KBM-7 (cell line): Measurements from ENCODE around the gene CEP131.

Source experiments
- DNase-seq: peaks from one replicate; pipeline ENCODE4 v3.0.0-alpha.2; 2015
- in situ Hi-C: fragments of 300-500 bp; cut with MboI; formaldehyde crosslinking; loops from 2 replicates; pipeline ENCODE4 v1.14.3; 2020; ENCODE audit warnings: low sequenced_read_pairs, low pct_unique_long_range_greater_than_20kb, mixed read lengths

The CEP131 gene

DNA sequence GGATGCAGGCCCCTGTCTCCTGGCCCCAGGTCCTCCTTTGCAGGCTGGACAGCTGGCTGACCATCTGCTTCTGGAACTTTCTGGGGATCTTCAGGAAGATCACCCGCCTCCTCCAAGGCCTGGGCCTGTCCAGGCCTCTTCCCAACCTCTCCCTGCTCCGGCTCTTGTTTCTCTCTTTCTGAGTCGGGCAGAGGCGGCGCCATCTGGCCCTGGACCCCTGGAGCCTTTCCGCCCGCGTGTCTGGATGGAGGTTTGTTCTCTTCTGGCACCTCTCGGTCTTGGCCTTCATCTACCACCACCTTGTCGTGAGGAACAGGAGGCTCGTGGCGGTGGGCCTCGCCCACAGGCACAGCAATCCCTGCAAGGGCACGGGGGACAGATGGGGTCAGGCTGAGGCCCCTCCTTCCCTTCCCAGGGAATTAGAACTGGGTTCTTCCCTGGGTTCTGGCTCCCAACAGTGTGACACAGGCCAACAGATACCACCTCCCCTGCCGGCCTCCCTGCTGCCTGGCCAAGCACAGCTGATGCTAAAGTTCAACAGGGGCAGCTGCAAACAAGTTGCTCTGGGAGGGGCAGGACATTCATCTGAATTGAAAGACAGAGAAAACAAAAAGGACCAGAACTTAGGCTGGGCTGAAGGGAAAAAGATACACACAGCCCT, 29.7 kb upstream of the CEP131 start:
- in situ Hi-C loops, result no loop called here
- DNase-seq, result no peak

DNA sequence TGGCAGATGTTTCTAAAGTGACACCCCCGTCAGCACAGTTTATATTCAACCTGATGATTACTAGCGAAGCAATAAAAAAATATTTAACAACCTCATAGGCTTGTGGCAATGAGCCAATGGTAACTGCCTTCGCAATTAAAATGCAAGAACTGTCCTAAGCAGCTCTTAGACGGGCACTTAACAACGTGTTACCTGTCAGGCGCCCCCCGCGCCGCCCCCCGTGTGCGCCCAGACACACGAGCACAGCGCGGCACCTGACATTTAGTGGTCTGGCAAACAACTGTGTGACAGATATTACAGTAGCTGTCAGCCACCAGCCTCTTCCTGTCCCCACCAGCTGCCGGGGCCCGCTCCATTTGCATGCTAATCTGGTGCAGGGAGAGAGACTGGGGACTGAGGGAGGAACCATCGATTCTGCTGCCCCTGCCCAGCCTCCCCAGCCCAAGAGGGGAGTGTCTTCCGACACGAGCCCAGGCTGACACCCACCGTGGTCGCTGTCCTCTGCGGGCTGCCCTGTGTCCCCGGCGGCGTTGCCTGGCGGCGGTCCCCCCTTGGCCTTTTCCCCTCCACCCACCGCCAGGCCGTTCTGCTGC, 29.0 kb upstream of the CEP131 start:
- DNase-seq, result no peak
- in situ Hi-C loops, result no loop called here

DNA sequence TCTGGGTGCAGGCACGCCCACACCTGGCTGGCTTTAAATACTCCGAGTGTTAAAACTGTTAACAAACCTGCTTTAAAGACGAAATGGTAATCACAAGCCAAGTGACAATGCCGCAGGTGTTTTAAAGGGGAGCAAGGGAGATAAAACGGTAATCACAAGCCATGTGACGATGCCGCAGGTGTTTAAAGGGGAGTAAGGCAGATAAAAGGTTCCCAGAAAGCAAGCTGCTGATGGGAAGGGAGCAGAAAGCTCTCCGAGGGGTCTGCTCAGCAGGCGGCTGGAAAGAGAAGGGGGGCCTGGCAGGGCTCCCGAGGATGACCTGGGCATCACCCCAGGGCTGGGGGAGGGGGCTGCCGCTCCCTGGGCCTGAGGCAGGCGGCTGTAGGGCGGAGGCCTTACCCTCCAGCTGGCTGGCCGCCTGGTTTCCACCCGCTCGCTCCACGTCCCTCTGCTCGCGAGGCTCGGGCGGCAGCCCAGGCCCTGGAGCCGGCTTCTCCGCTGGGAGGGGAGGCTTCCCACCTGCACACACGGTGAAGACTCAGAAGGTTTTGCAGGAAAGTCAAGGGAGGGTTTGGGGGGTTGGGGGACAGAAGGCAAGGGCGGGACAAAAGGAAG, 28.4 kb upstream of the CEP131 start:
- in situ Hi-C loops, result no loop called here
- no peak for DNase-seq

DNA sequence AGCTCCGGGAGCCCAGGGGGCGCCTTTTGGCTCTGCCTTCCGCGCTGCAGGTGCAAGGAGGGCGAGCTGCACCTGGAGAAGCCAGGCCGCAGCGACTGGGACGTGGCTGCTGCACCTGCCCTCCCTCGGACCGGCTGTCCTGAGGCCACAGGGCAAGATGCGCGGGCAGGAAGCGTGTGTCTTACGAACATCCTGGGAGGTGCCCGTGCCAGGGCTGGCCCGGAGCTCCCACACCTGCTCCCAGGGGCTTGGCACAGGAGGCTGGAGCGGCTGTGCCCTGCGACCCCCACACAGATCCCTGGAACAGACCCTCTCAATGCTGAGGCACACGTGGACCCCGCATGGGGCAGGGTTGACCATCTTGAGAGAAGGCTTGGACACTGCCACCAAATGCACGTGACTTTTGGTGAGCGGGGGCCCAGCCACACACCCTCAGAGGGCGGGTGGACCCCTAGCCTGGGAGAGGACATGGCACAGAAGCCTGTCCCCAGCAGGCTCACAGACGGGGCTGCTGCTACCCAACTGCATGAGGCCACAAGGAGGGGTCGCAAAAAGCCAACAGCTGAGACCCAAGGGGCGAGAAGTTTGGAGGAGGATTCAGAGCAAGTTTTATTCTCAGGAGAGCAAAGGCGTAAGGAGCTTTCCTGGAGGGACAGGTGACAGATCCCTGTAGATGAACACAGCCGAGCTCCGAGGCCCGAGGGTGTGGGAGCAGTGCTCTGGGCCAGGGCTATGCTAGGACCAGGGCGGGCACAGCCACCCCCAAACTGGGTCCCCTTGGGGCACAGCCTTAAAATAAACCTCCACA, 27.7 kb upstream of the CEP131 start:
- in situ Hi-C loops, result no loop called here
- no peak for DNase-seq

DNA sequence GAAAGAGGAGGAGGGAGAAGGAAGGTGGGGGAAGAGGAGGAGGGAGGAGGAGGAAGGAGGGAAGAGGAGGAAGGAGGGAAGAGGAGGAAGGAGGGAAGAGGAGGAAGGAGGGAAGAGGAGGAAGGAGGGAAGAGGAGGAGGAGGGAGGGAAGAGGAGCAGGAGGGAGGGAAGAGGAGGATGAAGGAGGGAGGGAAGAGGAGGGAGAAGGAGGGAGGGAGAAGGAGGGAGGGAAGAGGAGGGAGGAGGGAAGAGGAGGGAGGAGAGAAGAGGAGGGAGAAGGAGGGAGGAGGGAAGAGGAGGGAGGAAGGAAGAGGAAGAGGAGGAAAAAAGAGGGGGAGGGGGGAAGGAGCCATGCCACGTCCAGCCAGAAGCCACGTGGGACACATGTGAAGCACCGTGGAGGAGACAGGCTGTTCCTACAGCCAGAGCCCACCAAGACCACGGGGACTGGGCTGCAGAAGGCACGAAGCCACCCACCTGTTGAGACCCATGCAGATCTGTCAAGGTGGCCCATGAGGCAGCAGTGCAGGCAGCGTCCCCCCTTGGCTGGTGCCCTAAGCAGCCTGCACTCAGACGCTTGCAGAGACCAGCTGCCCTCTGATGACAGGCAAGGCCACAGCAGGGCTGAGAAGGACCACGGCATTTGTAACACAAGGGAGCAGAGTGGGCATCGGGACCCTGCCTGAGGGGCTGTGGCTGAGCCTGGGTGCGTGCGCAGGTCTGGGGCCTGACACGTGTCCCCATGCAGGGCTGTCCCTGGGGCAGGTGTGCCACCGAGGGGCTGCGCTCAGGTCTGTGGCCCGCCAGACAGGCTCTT, 26.7 kb upstream of the CEP131 start:
- in situ Hi-C loops, result no loop called here
- DNase-seq, result no peak

DNA sequence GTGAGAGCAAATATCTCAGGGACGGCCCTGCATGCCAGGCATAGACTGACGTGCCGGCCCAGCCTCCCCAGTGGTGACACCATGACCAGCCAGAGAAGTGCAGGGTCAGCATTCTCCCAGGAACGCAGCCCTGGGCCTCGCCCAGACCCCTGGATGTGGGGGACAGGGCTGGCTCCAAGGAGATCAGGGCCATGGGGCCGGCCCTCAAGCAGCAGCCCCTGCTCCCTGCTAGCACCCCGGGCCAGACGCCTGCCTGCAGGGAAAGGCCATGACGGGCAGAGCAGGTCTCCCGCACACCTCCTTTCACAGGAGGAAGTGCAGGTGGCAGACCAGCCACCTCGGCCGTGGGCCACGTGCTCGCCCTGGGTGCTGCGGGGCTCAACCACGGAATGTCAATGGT, 25.9 kb upstream of the CEP131 start:
- in situ Hi-C loops, result no loop called here
- DNase-seq, result no peak

DNA sequence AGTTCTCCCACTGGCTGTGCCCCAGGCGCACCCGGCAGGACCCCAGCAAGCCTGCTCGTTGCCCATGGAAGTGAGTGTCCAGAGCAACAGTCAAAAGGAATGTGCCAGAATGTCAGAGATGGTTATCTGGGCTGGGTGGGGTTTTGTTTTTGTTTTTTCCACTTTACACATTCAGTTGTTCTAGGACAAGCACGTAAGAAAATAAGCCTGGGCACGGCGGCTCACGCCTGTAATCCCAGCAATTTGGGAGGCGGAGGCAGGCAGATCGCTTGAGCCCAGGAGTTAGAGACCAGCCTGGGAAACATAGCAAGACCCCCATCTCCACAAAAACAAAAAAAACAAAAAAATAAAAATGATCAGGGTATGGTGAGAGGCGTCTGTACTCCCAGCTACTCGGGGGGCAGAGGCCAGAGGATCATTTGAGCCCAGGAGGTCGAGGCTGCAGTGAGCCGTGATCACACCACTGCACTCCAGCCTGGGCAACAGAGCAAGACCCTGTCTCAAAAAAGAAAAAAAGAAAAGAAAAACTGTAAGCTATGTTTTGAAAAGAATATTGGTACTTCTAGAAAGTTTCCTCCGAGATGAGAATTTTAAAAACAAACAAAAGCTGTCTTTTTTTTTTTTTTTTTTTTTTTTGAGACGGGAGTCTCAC, 24.7 kb upstream of the CEP131 start:
- no peak for DNase-seq
- in situ Hi-C loops, result no loop called here

DNA sequence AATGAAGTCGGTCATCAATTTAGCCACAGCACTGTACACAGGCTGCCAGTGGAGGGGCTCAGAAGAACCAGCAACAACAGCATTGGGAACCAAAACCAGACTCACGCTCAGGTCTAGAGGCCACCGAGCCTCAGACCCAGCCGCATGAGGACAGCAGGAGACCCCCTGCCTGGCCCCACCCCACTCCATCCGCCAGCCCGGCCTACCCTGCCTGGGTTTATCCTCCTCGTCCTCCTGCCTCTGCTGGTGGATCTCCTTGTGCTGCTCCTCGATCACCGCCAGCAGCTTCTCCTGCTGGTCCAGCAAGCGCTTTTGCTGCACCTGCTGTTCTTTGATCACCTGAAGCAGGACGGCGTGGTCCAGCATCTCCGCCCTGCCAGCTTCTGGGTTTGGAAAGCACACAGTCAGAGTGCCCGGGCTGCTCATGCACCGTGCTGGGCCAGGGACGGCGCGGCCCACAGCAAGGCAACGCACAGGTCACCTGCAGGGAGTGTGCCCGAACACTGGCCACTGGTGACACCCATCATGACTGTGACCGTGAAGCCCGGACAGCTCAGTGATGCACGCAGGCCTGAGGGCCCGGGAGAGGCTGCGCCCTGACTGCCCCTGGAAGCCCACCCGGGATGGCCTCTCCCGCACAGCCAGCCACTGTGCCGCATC, 24.0 kb upstream of the CEP131 start:
- no peak for DNase-seq

DNA sequence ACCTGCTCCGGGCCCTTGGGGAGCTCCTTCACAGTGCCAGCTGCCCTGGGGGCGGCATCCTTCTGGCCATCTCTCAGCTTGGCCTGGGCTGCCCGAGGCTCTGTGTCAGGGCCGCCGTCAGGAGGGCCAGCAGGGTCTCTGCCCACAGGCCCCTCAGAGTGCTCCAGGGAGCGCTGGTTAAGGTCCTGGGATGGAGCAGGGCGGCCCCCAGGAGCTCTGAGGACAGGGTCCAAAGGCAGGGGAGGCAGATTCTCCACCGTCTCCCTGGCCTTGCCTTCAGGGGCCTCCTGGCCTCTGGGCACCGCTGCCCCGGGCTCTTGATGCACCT, 23.5 kb upstream of the CEP131 start:
- in situ Hi-C loops, result no loop called here
- no peak for DNase-seq

More for the DNA sequence above, 24.0 kb upstream of the CEP131 start:
- in situ Hi-C loops, result no loop called here

DNA sequence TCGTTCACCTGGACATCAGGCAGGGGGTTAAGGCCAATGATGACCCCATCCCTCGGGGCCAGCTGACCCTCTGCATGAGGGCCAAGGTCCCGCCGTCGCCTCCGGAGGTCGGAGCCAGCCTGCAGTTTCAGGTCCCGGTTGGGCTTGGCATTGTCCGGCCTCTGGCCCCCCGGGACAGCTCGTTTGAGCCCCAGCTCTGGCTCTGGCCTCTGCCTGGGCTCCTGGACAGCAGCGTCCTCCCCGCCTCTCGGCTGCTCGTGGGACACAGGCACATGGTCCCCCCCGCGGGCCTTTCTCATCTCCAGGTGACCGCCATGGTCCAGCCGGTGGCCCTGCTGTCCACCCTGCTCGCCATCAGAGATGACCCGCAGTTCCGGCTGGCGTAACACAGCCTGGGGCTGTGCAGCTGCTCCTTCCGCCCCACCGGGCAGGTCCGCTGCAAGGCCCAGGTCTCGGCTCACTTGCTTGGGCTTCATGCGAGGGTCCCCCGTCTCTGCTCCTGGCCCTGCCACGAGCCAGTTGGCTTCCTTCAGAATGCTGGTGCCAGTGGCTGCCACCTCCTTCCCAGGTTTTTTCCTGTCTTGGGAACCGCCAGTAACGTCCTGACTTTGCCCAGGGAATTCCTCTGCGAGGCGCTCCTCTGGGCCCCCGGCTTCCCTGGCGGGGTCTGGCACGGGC, 23.0 kb upstream of the CEP131 start:
- DNase-seq, result no peak
- in situ Hi-C loops, result no loop called here

DNA sequence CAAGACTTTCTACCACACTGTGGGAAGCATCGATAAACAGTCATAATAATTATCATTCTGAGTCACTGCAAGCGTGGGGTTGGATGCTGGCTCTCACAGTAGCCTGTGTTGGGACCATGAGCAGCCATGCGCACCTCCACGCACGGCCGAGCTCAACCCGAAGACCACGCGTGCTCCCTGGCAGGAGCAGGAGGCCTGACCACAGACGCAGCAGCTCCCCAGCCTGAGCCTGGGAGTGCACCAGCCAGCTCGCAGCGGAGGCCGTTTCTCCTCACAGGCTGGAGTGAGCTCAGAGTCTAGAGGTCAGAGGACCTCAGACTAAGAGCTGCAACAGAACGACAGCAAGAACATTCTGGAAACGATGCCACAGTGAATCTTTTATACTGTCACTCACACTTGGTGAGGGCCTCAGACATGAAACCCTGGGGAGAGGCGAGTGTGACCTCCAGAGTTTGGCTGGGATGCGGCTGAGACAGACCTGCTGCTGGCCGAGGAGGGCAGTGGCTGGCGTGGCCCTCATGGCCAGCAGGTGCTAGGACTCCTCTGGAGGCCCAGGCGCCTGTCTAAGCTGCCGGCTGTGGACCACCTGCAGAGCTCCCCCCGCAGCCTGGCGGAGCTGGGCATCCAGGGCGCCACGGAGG, 22.4 kb upstream of the CEP131 start:
- in situ Hi-C loops, result no loop called here
- DNase-seq, result no peak

DNA sequence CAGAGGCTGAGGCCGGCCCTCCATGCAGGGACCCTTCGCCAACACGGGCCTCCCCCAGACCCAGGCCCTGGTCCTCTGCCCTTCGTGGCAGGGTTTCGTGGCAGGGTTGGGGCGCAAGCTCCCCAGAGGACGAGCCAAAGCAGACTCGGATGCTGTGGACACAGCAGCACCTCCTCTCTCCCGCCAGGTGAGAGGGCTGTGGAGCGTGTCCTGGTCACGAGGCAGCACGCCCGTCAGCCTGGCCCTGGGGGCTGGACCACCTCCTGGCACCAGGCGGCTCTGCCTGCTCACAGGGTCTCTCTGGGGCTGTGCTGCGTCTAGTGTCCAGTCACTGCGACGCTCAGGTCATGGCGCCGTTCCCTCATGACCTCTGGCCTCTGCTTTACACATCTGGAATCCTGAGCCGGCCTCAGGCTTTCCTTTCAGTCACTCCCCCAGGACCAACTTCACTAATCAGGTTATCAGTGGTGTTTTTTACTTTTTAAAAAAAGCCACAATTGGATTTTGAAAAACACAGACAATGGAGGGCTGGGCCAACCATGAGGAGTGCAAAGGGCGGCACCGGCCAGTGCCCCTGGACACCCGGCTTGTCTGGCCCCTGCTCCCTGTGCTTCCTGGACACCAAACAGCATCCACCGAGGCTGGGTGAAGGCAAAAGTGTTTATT, 21.7 kb upstream of the CEP131 start:
- no peak for DNase-seq
- in situ Hi-C loops, result no loop called here

DNA sequence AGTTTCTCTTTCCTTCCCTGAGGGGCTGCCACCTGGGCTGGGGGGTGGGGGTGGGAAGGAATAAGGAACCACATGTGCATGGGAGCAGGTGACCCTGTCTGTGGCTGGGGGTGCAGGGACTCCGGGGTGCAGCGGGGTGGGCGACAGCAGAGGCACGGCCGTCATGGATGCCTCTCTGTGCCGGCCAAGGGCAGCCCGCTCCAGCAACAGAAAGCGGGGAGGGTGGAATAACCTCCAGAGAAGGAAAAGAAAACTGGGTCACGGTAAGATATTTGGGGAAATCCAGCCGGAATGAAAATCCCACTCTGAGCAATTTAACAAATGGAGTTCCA, 20.5 kb upstream of the CEP131 start:
- no peak for DNase-seq
- in situ Hi-C loops, result no loop called here

DNA sequence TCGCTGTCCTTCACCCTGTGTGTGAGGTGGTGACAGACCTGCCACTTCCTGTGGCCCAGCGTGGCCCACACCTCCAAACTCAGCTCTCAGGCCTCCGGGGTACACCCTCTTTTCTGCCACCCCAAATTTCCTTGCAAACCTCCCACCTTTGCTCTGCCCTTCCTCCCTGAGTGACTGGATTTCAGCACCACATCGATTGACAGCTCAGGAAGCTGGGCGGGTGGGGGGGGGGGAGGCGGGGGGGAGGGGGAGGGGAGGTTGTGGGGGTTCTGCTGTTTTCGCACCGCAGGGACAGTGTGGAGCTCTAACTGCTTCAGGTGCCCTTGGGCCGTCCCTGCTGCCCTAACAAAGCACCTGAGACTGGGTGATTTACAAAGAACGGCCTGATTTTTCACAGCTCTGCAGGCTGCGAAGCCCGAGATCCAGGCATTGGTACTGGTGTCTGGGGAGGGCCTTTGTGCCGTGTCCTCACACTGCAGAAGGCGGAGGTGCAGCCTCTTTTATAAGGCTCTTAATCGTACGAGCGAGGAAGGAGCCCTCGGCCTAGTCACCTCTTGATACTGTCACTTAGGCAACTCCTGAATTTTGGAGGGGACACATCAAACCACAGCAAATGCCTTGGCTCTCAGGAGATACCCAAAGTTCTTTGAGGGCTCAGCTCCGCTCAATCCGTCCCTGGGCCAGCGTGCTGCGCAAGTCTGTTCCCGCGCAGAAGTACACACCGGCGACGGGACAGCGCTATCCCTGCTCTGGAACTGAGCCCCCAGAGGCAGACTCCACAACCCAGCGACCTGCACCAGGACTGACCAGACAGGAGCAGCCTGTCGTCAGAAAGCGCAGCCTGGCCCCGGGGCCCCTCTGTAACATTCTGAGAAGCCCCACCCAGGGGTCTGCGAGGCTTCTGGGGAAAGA, 19.9 kb upstream of the CEP131 start:
- in situ Hi-C loops, result no loop called here
- no peak for DNase-seq

DNA sequence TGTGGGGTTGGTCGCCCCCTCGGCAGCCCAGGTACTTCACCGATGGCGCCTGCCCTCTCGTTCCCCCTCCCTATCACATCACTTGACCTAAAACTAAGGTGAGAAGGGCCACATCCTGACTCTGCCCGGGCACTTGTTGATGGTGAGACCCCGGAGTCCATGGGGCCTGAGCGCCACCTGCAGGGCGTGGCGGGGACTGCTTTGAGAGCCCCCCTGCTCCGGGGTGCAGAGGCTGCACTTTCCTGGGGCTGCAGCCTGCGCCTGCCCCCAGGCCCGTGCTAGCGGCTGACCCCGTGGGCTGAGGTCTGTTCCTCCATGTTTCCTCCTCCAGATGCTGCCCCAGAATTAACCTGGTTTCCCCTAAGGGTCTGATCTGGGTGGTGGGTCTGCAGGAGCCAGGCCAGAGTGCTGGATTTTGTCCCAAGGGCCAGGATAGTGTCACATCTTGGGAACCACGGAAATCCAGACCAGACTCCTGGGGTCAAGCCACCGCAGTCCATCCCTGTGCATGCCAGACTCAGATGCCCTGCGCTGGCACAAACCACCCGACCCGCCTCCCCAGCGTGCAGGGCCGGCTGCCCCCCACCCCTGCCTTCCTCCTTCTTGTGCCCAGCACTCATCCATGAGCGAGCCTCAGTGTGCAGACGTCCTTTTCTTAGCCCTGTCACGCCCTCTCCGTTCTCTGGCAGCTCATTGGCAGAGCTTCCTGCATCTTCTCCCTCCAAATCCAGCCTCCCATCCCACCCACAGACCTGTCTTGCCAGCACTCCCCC, 19.1 kb upstream of the CEP131 start:
- in situ Hi-C loops, result no loop called here
- DNase-seq, result peak; percentile 81
